MM.1S (cell line): Measurements from ENCODE around the gene SCNN1B.

Source experiments
- EZH2 ChIP-seq: fragments of 300-600 bp; sonication (generic); optimal IDR thresholded peaks from 2 replicates; pipeline ENCODE3; 2017; ENCODE audit warnings: low read depth, mild to moderate bottlenecking, antibody characterized with exemption, low read length, mixed read lengths
- EZH2phosphoT487 ChIP-seq: fragments of 300-600 bp; sonication (generic); IDR thresholded peaks from 2 replicates; pipeline ENCODE4 v1.6.1; 2018; ENCODE audit warnings: antibody characterized with exemption, low read length
- TF ChIP-seq, protein P1 (sequence below): fragments of 300-600 bp; sonication (generic); IDR thresholded peaks from 2 replicates; pipeline ENCODE4 v1.5.1; 2016; ENCODE audit warnings: antibody characterized with exemption, low read length, mixed read lengths

DNA sequence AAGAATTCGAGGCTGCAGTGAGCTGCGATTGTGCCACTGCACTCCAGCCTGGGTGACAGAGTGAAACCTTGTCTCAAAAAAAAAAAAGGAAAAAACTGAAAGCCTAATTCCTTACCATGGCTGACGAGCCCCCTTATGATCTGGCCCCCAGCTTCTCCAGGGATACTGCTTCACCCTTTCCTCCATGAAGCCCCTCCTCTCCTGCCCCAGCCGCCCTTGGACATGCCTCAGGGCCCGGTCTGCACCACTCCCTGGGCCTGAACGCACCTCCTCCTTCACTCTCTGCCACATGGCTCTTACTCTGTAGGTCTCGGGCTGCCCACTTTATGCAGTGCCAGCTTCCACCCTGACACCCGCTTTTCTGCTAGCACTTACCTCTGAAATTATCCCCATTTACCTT lies 85.6 kb downstream of the SCNN1B start:
- TF ChIP-seq EZH2 (no peak), EZH2phosphoT487 (no peak)
- TF ChIP-seq, protein P1, sequence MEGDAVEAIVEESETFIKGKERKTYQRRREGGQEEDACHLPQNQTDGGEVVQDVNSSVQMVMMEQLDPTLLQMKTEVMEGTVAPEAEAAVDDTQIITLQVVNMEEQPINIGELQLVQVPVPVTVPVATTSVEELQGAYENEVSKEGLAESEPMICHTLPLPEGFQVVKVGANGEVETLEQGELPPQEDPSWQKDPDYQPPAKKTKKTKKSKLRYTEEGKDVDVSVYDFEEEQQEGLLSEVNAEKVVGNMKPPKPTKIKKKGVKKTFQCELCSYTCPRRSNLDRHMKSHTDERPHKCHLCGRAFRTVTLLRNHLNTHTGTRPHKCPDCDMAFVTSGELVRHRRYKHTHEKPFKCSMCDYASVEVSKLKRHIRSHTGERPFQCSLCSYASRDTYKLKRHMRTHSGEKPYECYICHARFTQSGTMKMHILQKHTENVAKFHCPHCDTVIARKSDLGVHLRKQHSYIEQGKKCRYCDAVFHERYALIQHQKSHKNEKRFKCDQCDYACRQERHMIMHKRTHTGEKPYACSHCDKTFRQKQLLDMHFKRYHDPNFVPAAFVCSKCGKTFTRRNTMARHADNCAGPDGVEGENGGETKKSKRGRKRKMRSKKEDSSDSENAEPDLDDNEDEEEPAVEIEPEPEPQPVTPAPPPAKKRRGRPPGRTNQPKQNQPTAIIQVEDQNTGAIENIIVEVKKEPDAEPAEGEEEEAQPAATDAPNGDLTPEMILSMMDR: no peak
